Mammary epithelial cell (primary cell): ENCODE data around the gene AKR1C2.
"Not testable (repeated sequence)": the region's sequence is repeated elsewhere in the genome, so short reads cannot be mapped to it uniquely, and the experiment has no call there.

Source experiments
- EZH2 ChIP-seq: IDR thresholded peaks from 2 replicates; pipeline ENCODE4 v1.6.1; 2012; ENCODE audit warnings: low read length, inconsistent platforms, borderline replicate concordance
- TF ChIP-seq, protein P1 (sequence below), 2 donors: IDR thresholded peaks in 1 of 2; conservative IDR thresholded peaks in 1 of 2; 2 replicates each; pipeline ENCODE4 v1.5.1; 2011 to 2012; ENCODE audit warnings: inconsistent platforms in 2 of 2, low read length in 2 of 2, mild to moderate bottlenecking in 2 of 2, control low read depth in 1 of 2, low read depth in 1 of 2; ENCODE audit not compliant: insufficient read depth in 1 of 2; ENCODE audit errors: extremely low read depth in 1 of 2

DNA sequence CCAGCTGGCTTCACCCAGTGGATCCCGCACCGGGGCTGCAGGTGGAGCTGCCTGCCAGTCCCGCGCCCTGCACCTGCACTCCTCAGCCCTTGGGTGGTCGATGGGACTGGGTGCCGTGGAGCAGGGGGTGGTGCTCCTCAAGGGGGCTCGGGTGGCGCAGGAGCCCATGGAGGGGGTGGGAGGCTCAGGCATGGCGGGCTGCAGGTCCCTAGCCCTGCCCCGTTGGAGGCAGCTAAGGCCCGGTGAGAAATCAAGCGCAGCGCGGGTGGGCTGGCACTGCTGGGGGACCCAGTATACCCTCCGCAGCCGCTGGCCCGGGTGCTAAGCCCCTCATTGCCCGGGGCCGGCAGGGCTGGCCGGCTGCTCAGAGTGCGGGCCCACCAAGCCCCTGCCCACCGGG is 28.8 kb upstream of the AKR1C2 start:
- TF ChIP-seq, protein P1, sequence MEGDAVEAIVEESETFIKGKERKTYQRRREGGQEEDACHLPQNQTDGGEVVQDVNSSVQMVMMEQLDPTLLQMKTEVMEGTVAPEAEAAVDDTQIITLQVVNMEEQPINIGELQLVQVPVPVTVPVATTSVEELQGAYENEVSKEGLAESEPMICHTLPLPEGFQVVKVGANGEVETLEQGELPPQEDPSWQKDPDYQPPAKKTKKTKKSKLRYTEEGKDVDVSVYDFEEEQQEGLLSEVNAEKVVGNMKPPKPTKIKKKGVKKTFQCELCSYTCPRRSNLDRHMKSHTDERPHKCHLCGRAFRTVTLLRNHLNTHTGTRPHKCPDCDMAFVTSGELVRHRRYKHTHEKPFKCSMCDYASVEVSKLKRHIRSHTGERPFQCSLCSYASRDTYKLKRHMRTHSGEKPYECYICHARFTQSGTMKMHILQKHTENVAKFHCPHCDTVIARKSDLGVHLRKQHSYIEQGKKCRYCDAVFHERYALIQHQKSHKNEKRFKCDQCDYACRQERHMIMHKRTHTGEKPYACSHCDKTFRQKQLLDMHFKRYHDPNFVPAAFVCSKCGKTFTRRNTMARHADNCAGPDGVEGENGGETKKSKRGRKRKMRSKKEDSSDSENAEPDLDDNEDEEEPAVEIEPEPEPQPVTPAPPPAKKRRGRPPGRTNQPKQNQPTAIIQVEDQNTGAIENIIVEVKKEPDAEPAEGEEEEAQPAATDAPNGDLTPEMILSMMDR (conservative IDR thresholded peaks at IDR 0.05 in 1 of 2, IDR thresholded peaks at IDR 0.05 in 1 of 2; ENCODE audit: extremely low read depth in 1 of 2, insufficient read depth in 1 of 2, low read depth in 1 of 2, low read length in 2 of 2) = not testable (repeated sequence)
- not testable (repeated sequence) for TF ChIP-seq EZH2
